ENCODE measurements around the gene MFSD12.

Gene MFSD12

GRCh38 chr19:3515891-3516422, 41.4 kb downstream of the MFSD12 start:
- no peak overlapping the region for H3K4me3 ChIP-seq (ENCODE audit: low read length)
- no peak for DNase-seq (ENCODE audit: low read depth)
- TF ChIP-seq CTCF (conservative IDR thresholded peaks at IDR 0.05; ENCODE audit: low read depth, low read length) = no peak

- no peak for DNase-seq (ENCODE audit: low read depth)
- H3K4me3 ChIP-seq (ENCODE audit: low read length) = no peak overlapping the region
- no peak for TF ChIP-seq CTCF (conservative IDR thresholded peaks at IDR 0.05; ENCODE audit: low read depth, low read length)
Observed at GRCh38 chr19:3514930-3515329, 42.5 kb downstream of the MFSD12 start.

- TF ChIP-seq CTCF (conservative IDR thresholded peaks at IDR 0.05; ENCODE audit: low read depth, low read length) = peak; percentile 22
- no peak overlapping the region for H3K4me3 ChIP-seq (ENCODE audit: low read length)
- DNase-seq (ENCODE audit: low read depth) = no peak
Observed at GRCh38 chr19:3513229-3514140, 43.9 kb downstream of the MFSD12 start.

GRCh38 chr19:3512562-3513228, 44.7 kb downstream of the MFSD12 start:
- no peak for DNase-seq (ENCODE audit: low read depth)
- TF ChIP-seq CTCF (conservative IDR thresholded peaks at IDR 0.05; ENCODE audit: low read depth, low read length) = no peak
- H3K4me3 ChIP-seq (ENCODE audit: low read length) = no peak overlapping the region

- no peak for TF ChIP-seq CTCF (conservative IDR thresholded peaks at IDR 0.05; ENCODE audit: low read depth, low read length)
- DNase-seq (ENCODE audit: low read depth) = no peak
- H3K4me3 ChIP-seq (ENCODE audit: low read length) = no peak overlapping the region
Observed at GRCh38 chr19:3511506-3512251, 45.7 kb downstream of the MFSD12 start.

GRCh38 chr19:3510727-3511126, 46.7 kb downstream of the MFSD12 start:
- no peak overlapping the region for H3K4me3 ChIP-seq (ENCODE audit: low read length)
- TF ChIP-seq CTCF (conservative IDR thresholded peaks at IDR 0.05; ENCODE audit: low read depth, low read length) = no peak
- no peak for DNase-seq (ENCODE audit: low read depth)

Data from retinal pigment epithelial cell (primary cell).